Retina (tissue), 1 donor: Measurements from ENCODE around the gene AKR1D1.
"Not testable (repeated sequence)": the region's sequence is repeated elsewhere in the genome, so short reads cannot be mapped to it uniquely, and the experiment has no call there.

Source experiments
- DNase-seq: peaks from one replicate; pipeline ENCODE4 v3.0.0-alpha.2; 2016

The AKR1D1 gene

DNA sequence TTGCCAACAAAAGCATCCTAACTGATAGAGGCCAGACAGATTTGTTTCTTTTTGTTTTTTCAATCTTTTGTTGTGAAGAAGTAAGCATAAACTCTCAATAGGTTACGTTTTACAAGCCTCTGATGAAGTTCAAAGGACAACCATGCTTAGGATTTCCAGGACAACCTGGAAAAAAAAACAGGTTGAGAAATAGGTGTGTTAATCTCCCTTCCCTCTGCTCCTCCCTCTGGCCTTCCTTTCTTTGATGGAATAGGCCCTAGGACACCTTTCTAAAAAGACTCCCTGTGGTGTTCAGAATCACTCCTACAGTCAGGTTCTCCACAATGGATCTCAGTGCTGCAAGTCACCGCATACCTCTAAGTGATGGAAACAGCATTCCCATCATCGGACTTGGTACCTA is at the start of gene AKR1D1:
Gene AKR1D1 (plus strand): TSS at position 264 of the 400 bp plus-strand sequence. CDS start 60 bp downstream, at position 324.
- no peak for DNase-seq

DNA sequence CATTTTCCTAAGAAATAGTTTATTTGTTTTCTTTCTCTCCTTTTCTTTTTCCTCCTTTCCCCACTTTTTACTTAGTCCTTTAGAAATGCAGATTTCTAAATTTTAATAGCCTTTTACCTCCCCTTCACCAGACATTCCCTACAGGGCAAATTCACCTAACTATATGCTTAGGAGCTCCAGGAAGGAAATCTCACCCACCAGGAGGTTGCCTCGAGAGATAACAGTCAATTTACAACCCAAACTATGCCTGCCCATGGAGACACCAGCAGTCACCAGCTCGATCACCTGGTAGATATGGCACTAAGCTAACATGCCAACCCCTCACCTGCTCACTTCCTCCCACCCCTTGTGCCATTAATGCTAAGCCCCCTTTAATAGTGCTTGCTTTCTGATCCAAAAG is 49.2 kb upstream of the AKR1D1 start:
- DNase-seq = no peak

DNA sequence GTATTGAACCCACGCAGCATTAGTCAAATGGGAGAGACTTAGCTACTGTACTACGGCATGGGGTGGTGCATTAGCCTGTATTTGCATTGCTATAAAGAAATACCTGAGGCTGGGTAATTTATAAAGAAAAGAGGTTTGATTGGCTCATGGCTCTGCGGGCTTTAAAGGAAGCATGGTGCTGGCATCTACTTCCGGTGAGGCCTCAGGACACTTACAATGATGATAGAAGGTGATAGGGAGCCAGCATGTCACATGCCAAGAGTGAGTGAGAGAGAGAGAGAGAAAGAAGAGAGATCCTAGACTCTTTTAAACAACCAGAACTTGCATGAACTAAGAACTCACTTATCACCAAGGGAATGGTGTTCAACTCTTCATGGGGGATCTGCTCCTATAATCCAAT is 47.1 kb upstream of the AKR1D1 start:
- no peak for DNase-seq

DNA sequence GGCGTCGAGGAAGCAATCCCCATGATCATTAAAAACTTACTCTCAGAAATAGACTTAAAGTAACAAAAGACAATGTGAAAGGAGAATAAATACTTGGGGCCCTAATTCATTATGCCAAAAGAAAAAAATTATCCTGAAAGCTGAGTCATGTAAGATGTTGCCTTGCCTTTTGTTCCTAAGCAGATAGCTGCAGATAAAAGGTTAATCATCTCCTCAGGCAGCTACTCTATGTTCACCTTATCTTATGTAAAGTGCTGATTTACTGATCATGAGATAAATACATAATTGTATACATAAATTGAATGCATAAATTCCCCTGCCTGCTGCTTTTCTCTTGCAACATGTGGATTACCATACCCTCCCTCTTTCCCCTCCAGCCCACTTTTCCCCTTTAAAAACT is 46.3 kb upstream of the AKR1D1 start:
- no peak for DNase-seq

GRCh38 chr7:138030679-138031351 is 45.4 kb upstream of the AKR1D1 start:
- DNase-seq = no peak

GRCh38 chr7:138032186-138032585 is 44.1 kb upstream of the AKR1D1 start:
- DNase-seq = no peak

GRCh38 chr7:138032770-138033169 is 43.5 kb upstream of the AKR1D1 start:
- no peak for DNase-seq

DNA sequence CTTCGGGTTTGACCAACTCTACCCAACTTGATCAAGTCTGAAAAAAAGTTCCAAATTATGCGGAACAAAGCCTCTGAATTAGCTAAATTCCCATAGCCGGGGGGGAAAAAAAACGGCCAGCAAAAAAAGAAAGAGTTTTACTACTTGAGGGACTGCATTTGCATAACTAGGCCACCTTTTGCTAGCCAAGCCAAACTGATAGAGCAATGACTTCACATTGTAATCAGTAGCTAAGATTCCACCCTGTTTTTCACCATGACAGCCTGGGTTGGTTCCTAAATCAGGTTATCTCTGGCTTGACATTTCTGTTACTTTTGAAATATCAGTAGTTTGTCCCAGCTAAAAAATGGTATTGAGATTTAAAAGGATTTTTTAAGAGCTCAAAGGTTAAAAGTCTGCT is 43.0 kb upstream of the AKR1D1 start:
- no peak for DNase-seq

- no peak for DNase-seq
Measured at GRCh38 chr7:138036135-138036534, 40.1 kb upstream of the AKR1D1 start.

- DNase-seq = not testable (repeated sequence)
Measured at GRCh38 chr7:138040063-138040462, 36.2 kb upstream of the AKR1D1 start.

DNA sequence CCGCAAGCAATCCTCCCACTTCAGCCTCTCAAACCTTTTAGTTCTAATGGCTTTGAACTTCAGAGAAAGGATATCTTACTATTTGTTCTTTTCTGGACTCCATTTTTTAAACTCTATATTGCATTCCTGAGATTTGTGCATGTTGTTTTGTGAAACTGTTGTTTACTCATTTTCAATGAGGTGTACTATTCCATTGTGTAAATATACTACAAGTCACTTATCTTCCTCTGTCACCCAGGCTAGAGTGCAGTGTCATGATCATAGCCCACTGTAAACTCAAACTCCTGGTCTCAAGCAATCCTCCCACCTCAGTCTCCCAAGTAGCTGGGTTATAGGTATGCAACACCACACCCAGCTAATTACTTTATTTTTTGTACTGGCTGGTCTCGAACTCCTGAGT is 31.4 kb upstream of the AKR1D1 start:
- no peak for DNase-seq

DNA sequence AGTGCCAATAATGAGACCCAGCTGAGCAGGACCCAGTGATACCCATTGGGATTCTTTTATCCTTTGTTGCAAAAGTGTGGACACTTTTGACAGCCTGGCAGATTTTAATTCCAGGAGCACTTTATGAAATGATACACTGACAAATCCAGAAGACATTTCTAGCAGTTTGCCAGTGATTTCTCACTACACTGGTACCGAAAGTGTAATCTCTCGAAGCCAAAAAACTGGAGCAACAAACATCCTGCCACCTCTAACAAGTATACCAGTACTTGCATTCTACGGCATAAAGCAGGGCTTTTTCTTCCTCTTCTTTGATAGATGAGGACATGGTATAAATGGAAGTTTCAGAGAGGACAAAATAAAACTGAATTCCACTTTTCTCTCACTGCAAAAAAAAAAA is 28.4 kb upstream of the AKR1D1 start:
- no peak for DNase-seq

DNA sequence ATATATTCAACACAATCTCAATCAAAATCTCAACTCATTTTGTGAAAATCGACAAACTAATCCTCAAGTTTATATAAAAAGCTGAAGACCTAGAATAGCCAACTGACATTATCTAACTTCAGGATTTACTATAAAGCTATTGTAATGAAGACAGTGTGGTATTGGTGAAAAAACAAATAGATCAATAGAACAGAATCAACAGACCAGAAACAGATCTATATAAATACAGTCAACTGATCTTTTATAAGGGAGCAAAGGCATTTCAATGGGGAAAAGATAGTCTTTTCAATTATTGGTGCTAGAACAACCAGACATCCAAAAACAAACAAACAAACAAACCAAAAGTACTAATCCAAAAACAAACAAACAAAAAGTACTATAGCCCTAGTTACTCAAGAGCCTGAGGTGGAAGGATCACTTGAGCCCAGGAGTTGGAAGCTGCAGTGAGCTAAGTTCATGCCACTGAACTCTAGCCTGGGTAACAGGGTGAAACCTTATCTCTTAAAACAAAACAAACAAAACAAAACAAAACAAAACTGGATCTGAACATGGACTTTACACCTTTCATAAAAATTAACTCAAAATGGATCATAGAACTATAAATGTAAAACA is 26.6 kb upstream of the AKR1D1 start:
- DNase-seq = no peak

GRCh38 chr7:138051712-138052247 is 24.5 kb upstream of the AKR1D1 start:
- not testable (repeated sequence) for DNase-seq

DNA sequence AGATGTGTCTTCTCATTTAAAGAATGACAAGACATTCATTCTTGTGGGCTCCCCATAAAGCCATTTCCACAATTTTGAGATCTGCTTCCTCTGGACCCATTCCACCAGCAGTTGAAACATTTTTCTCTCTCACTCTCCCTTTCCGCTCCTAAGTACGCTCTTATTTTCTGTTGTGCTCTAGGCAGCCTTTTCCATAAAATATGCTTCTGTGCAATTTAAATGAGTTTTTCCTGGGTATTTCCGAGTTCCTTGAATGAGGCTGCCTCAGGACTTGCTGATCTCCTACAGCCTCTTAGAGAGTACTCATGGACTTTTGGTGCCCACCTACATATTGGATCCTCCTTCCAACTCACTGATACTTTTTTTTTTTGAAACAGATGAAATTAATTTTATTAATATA is 23.6 kb upstream of the AKR1D1 start:
- DNase-seq = no peak

DNA sequence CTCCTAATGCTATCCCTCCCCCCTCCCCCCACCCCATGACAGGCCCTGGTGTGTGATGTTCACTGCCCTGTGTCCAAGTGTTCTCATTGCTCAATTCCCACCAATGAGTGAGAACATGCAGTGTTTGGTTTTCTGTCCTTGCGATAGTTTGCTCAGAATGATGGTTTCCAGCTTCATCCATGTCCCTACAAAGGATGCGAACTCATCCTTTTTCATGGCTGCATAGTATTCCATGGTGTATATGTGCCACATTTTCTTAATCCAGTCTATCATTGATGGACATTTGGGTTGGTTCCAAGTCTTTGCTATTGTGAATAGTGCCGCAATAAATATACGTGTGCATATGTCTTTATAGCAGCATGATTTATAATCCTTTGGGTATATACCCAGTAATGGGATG is 20.6 kb upstream of the AKR1D1 start:
- DNase-seq = not testable (repeated sequence)

DNA sequence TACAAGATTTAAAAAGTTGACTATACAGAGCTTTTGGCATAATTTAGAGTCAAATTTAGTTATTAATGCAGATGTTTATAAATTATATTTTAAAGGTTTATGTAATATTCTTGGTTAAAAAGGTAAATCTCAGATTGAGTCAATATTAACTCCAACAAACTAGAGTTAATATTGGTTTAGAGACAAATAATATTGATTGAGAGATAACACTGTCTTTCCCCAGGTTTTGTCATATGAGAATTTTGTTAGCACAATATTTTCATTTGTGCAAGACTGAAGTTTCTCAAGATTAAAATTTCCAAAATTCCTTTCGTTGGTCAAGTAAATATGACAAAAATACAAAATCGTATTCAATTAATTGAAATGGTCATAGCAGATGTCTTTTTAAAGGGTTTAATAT is 12.9 kb upstream of the AKR1D1 start:
- DNase-seq = no peak

DNA sequence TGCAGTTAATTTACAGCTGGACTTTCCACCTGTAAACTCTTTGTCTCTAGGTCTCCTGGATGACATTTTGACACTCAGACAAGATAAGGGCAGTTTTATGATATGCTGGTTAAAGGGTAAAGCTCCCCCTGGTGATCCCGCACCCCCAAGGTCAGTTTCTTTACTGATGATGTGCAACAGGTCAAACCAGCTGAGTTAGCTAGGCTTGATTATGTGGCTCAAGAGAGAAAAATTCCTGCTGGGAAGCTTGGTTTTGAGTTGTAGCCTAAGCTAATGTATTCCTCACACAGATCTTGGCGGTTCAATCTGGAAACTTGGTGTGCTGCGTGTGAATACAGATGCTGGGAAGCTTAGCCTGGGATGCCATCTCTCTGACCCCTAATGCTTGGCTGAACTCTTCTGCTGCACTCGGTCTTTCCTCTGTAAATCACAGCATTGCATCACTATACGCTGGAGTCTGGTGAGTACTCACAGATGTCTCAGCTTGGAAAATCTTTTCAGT is 11.4 kb upstream of the AKR1D1 start:
- DNase-seq = no peak

GRCh38 chr7:138065827-138066226 is 10.4 kb upstream of the AKR1D1 start:
- no peak for DNase-seq

- DNase-seq = no peak
Measured at GRCh38 chr7:138066954-138067394, 9.3 kb upstream of the AKR1D1 start.

DNA sequence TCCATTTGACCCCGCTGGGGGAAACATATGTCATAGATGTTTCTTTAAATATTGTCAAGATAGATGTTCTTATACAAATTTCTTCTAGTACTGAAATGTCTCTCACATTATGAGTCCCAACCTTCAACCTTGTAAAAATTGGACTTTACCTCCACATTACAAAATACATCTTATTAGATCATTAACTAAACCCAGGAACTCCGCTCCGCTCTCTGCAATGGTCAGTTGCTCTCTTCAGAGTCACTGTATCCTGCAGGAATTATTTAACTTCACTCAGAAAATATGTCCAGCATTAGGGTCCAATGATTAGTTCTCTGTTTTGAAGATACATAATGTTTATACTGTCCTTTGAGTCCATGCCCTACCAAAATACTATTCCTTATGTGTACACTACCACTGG is 8.5 kb upstream of the AKR1D1 start:
- no peak for DNase-seq

DNA sequence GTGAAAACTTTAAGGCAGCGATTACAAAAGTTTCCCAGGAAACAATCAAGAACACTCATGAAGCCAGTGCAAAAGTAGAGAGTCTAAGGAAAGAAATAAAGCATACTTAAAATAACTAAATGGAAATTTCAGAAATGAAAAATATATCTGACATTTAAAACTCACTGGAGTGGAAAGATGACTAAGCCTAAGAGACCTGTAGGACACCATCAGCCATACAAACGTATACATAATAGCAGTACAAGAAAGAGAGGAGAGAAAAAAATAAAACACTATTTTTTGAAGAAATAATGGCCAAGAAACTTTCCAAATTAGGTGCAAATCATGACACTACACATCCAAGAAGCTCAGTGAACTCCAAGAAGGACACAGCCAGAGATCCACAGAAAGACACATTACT is 5.4 kb upstream of the AKR1D1 start:
- DNase-seq = no peak

DNA sequence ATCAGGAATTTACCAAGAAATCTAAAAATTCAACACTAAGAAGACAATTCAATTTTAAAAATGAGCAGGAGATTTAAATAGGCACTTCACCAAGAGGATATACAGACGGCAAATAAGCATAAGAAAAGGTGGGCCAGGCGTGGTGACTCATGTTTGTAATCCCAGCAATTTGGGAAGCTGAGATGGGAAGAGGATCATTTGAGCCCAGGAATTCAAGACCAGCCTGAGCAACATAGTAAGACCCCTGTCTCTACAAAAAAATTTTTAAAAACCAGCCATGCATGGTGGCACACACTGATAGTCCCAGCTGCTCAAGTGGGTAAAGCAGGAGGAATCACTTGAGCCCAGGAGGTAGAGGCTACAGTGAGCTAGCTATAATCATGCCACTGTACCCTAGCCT is 3.5 kb upstream of the AKR1D1 start:
- DNase-seq = no peak

GRCh38 chr7:138074121-138074520 is 2.1 kb upstream of the AKR1D1 start:
- DNase-seq = no peak
